HTR-8/SVneo (cell line): ENCODE results near the gene XYLT1.

Experiments
- DNase-seq: peaks from one replicate; pipeline ENCODE4 v3.0.0; 2011; ENCODE audit warnings: low spot score, mixed read lengths; ENCODE audit not compliant: insufficient read length
- FAIRE-seq: peaks from 2 replicates; lab custom pipeline; 2011; peaks lifted over from hg19 to GRCh38; lab: Jason Lieb, UNC

Gene XYLT1

DNA sequence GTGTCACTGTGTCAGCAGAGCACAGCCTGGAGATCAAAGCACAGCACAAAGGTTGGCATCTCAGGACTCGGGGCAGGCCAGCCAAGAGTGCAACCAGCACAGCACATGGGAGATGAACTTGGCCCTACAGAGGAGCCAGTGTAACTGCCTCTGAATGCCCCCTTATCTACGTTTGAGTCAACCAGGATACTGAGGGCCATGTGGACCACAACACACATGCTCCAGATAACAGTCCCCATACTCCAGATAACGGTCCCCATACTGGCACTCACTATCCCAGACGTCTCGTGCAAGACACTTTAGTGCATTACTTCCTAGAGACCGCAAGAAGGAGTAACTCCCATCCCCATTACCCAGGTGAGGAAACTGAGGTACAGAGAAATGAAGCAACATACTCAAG is 88.2 kb downstream of the XYLT1 start:
- no peak for DNase-seq
- FAIRE-seq = no peak

DNA sequence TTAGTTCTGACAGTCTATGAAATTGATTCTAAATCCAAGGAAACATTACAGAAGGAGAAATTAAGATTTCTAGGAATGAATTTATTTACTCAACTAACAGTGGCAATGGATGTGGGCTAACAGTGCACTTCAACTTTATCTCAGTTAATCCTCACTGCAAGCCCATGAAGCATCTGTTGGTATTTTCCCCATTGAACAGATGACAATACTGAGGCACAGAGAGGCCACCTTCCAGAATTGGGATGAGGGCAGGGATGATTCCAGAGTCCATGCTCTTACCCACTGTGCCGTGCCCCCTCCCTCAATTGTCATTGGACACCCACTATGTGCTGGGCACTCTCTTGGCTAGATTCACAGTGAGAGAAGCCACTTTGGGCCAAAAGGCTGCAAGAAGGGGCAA is 89.0 kb downstream of the XYLT1 start:
- no peak for FAIRE-seq
- no peak for DNase-seq

DNA sequence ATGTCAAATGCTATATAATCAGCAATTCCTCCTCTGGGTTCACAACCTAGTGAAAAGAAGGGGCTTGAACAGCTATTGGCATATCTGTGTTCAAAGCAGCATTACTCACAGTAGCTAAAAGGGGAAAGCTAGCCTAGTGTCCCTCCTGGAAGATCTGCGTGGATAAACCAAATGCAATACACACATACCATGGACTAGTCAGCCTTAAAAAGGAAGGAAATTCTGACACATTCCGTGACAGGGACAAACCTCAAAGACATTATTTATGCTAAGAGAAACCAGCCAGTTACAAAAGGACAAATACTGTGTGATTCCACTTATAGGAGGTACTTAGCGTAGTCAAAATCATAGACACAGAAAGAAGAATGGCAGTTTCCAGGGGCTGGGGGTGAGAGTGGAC is 90.1 kb downstream of the XYLT1 start:
- no peak for DNase-seq
- no peak for FAIRE-seq

DNA sequence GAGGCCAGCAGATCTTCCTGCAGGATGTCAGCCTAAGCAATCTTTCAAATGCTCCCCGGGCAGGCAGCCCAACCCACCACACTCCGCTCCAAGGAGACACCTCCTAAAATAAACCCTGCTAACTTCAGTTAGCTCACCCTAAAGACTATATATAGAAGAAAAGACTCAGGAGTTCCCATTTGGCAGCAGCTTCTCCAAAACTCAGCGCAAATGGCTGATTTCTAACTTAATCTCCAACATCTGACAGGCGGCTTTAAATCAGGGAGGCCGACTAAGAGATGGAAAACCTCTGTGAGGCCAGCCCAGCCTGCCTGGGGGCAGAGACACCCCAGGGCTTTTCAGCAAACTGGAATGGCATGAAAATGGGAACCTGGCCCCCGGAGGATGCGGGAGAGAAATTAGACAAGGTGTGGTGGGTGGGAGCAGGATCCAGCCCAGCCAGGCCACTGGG is 91.6 kb downstream of the XYLT1 start:
- DNase-seq (no peak), FAIRE-seq (no peak)

DNA sequence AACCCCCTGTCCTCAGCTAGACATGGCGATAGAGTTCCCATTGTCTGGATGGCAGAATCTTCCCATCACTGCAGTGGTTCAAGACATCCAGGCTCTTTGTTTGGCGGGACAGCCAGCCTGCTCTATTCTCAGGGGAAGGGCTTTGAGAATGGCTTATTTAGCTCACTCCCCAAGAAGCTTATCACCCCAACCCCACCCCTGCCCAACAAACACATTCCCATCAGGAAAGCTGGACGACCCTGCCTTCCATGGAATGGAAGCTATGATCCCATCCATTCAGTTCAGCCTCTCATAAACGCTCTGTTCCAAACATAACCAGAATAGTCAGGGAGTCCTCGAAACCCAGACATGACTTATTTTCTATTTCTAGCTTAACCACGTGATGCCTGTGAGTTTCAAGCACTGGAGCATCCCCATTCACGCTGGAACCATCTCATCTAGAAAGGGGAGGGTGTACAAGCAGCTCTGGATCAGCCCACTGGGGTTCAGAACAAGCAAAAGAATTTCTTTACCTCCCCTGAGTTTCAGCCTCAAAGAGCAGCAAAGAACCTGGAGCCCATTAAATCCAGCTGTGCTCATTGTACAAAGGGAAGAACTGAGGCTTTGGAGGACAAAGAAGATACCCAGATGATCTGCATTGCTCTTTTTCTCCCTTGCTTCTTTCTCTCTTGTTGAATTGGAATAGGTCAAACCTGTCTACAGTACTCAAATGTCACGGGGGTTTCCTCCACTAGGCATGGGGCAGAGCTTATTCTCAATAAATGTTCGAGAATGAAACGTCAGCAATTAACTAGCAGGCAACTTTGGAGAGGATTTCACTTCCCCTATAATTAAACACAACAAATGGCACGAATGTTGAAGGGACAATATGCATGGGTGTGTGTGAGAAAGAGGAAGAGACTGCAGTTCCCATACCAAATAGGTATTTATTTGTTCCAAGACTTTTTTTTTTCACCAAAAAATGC is 93.1 kb downstream of the XYLT1 start:
- DNase-seq (no peak), FAIRE-seq (no peak)

DNA sequence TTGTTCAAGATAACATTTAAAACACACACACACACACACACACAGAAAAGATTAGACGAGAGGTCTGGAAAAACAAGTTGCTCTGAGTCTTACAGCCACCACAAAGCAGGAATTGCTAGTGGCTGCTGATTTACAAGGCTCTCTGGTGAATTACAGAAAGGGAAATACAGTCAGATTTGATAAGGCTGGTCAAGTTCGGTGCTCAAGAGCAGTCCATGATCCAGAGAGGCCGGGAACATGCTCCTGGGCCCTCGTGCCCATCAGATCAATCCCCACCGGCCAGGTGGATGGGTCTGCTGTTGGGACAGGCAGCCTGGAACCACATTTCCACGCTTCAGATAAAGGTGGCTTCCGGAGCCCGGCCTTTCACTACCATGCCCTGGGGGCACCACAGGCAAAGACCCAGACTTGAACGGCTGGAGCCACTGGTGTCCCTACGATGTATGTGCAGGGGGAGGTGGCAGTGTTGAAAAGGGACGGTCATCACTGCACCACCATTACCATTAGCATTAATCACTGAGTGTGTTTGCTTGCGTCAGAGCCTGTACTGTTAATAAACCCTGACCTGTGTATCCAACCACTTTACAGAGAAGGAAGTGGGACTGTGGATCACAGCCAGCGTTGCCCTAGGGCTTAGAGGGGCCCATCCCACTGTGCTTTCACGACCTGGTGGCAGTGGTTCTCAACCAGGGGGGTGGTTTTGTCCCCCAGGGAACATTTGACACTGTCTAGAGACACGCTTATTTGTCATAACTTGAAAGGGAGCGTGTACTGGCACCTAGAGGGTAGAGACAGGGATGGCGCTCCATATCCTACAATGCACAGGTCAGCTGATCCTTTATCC is 95.1 kb downstream of the XYLT1 start:
- DNase-seq = no peak
- no peak for FAIRE-seq

DNA sequence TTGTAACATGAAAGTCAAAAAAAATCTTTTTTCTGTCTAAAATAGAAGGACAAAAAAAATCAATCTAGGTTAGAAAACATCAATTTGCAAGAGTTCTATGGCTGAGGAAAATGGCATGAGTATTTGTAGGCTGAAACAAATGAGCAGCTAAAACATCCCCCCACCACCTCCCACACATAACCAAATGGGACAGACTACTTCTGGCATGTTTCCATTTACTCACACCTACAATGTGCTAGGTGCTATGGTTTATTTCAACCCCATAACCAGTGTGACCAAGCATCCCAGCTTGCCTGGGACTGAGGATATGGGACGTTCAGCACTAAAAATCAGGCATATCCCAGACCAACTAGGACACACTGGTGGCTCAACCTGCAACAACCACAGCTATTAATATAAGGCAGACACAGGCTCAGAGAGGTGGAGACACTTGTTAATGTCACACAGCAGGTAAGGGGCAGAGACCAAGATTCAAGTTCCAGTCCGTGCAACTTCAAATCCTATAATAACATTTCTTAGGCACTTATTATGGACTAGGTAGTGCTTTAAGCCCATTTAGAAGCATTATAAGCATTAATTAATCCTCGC is 96.0 kb downstream of the XYLT1 start:
- no peak for FAIRE-seq
- no peak for DNase-seq

DNA sequence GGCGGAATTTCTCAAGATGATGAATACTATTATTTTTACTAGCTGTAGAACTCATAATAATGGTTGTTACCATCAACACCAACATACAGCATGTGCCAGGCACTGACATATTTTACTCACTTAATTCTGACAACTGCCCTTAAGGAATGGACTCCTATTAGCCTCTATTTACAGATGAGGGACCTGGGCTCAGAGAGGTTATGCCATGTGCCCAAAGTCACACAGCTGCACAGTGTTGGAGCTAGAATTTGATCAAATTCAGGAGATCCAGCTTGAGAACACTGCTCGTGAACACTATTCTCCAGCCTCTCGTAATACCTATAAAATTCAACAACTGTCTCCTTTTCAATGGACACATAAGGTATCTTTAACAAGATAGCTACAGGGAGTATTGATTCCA is 97.2 kb downstream of the XYLT1 start:
- FAIRE-seq = no peak
- DNase-seq = no peak

DNA sequence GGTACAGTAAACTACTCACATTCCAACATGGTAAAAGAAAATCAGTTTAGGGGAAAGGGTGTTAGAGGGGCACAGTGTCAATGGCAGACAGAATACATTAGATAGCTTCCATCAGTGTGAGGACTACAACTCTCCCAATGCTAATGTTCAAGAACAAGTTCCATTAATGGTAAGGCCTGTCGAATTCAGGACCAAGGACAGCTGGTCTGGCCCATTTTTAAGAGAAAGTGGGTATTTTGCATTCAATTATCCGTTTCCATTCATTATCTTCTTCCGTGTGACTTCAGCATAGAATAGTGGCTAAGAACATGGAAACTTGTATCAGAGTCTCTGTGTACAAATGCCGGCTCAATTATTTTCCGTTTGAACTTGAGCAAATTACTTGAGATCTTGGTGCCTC is 98.4 kb downstream of the XYLT1 start:
- FAIRE-seq = no peak
- DNase-seq = no peak

DNA sequence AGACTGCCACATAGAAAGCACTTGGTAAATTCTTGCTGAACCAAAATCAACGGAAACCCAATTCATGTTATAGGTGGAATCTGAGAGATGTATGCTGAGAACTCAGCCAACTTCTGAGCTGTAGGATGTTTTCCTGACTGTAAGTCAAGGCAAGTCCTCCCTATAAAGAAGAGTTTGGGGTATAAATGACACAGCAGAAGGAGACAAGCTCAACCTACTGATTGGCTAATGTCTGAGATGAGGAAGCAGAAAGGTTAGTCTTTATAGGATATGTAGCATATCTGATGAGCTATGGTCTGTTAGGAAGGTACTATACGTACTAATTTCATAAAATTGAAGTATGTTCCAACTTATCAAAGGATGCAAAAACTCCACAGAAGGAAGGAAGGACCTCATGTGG is 99.5 kb downstream of the XYLT1 start:
- DNase-seq (no peak), FAIRE-seq (no peak)

DNA sequence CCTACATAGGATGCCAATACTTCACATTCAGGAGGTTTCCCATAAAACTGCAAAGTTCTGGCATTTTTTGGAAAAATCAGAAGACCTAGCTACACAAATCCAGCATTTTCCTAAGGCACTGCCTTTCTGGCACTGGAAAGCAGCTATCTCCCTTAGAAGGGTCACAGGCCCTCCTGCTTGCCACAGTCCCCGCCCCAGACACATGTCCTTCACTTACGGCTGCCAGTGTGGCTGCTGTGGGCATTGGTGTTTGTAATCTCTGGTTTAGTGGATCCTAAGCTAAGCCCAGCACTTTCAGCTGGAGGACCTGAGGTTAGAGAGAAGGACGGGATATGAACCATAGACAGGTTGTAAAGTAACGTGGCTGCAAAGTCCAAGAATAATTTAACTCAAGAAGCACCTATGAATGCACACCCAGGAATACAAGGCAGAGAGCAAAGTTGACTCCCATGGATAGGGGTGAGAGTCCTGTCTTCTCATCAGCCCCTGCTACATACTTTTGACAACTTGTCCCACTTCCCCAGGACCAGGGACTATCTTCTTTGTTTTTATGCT is 100.0 kb downstream of the XYLT1 start:
- no peak for DNase-seq
- no peak for FAIRE-seq

DNA sequence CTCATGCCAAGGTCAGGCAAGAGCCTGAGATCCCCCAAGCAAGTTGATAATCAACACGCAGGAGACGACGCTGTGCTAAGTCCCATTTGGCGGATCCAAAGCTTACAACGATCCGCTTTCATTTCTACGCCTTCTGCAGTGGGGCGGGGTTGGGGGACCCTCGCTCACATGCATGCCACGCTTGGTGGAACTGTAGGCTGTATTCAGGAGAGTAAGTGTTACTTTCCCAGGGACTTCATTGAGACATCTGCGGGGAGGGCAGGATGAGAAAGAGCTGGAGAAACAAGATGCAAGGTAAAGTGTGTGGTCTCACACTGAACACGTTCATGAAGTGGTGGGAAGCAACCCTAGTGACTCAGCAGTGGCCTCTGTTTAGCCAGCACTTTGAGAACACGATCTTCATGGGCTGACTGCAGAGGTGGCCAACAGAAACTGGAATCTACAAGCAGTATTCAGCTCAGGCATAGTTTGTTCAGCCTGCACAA is 100.5 kb downstream of the XYLT1 start:
- no peak for FAIRE-seq
- DNase-seq = no peak

DNA sequence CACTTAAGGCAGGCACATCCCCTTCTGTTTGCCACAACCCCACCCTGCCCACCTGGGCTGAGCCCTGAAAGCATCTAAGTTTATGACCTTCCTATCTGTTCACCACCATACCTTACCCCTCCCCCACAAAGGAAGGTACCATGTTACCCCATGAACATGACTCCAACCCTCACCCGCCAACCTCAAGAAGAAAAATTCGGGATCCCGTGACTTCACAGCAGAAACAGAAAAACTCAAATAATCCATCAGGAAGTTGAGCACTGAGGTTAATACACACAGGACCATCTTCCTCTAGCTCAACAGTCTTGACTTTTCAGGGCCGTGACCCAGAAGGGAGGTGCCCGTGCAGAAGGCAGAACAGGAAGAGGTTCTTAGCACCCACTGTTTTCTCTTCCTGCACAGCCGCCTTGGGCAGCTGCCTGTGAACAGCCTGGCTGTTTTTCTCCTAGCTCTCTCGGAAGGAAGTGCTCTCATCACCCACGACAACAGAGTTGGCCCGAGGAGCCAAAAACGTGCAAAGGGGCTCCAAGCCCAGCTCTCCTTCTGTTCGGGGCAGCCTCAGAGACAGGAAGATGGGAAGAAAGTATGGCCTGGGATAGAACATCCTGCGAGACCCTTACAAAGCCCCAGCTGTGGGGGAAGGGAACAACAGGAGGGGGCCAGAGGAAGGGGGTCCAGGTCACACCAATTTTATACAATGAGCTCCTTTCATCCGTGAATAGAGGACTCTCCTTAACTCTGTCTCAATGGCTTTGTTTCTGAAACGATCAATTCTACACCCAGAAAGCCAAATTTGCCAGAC is 101.1 kb downstream of the XYLT1 start:
- no peak for FAIRE-seq
- DNase-seq = no peak

DNA sequence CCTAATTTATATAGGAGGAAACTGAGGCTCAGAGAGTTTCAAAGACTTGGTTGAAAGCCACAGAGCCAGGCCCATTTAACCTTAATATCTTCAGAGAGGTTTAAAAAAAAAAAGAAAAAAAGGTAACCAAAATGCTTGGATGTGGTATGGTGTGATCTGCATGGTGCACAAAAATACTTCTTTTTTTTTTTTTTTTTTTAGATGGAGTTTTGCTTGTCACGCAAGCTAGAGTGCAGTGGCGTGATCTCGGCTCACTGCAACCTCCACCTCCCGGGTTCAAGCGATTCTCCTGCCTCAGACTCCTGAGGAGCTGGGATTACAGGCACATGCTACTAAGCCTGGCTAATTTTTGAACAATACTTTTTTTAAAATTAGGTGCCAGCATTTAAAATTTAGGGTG is 101.8 kb downstream of the XYLT1 start:
- FAIRE-seq (no peak), DNase-seq (no peak)

DNA sequence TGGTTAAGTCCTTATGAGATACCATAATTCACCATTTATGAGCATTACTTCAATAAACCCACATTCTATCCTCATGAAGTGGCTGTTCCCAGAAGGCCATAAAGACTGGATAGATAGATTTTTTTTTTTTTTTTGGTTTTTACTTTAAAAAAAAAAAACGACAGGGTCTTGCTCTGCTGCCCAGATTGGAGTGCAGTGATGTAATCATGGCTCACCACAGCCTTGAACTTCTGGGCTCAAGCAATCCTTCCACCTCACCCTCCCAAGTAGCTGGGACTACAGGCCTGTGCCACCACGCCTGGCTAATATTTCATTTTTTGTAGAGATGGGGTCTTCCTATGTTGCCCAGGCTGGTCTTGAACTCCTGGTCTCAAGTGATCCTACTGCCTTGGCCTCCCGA is 102.3 kb downstream of the XYLT1 start:
- DNase-seq (no peak), FAIRE-seq (no peak)

DNA sequence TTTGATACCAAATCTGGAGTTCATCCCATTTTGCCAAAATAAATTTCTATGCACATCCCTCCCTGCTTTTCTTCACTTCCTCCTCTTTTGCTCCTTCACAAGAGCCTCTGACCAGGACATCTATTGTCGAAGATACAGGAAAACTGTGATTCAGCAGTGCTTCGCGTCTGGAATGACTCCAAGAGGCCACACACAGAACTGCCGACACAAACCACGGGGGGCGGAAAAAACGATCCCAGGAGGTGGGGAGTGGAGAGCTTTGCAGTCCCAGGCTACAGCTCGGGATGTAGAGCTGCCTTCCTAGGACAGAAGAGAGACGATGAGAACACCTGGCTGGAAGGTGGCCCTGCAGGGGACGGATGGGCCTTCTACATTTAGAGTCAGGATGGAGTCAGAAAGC is 102.8 kb downstream of the XYLT1 start:
- DNase-seq (no peak), FAIRE-seq (no peak)

DNA sequence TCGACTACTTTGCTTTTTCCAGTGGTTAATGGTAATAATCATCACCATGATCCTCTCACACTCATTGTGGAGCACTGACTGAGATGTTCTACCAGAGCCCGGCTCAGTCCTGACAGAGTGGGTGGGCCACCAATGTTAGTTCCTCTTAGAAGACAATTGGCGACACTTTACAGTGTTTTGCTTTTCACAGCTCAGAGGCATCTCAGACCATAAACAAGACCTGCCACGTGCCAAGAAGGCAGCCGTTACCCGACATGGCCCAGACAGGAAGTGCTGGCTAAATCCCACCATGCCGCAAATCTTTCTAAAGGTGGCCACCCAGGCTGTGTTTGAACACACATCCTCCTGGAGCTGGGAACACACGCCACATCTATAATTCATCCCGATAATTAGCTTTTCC is 103.7 kb downstream of the XYLT1 start:
- FAIRE-seq = no peak

DNA sequence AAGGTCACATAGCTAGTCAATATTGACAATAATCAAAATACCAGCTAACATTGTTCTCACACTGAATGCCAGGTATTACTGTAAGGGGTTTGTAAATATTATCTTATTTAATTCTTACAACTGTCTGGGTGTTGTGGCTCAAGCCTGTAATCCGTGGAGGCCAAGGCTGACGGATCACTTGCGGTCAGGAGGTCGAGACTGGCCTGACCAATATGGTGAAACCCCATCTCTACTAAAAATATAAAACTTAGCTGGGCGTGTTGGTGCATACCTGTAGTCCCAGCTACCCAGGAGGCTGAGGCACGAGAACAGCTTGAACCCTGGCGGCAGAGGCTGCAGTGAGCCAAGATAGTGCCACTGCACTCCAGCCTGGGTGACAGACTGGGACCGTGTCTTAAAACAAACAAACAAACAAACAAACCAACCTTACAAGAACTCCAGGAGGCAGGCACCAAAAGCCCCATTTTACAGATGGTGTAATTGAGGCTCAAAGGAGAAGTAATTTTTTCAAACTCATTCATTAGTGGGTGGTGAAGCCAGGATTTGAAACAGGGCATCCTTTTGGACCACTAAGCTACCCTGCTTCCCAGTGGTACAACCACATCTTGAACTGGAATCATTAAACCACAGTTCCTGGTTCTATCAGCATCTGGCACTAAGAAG is 104.3 kb downstream of the XYLT1 start:
- FAIRE-seq (no peak), DNase-seq (no peak)

More for the DNA sequence above, 103.7 kb downstream of the XYLT1 start:
- DNase-seq = no peak
